ENCODE results near the gene VNN1. TPM values are rescaled to one million over a fixed set of nuclear protein-coding genes. Genes with fewer than 3 reads are reported as not detected.

The VNN1 gene, protein sequence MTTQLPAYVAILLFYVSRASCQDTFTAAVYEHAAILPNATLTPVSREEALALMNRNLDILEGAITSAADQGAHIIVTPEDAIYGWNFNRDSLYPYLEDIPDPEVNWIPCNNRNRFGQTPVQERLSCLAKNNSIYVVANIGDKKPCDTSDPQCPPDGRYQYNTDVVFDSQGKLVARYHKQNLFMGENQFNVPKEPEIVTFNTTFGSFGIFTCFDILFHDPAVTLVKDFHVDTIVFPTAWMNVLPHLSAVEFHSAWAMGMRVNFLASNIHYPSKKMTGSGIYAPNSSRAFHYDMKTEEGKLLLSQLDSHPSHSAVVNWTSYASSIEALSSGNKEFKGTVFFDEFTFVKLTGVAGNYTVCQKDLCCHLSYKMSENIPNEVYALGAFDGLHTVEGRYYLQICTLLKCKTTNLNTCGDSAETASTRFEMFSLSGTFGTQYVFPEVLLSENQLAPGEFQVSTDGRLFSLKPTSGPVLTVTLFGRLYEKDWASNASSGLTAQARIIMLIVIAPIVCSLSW
- total RNA-seq, result under 1 TPM in 2 of 8 experiments, not detected in 6; 0.05 to 0.14 TPM

- H3K4me3 ChIP-seq, result no peak within 1 kb of the TSS
- in situ Hi-C loops (cut with MboI; ENCODE audit: low pct_unique_long_range_greater_than_20kb in 2 of 9, low sequenced_read_pairs in 9 of 9, unreplicated experiment in 9 of 9), result loop anchor here in 1 of 9 experiments (25.0 kb wide), 1 partner anchor 176 kb away; the partner anchor contains the start of gene TAAR9
- no peaks in the 10 kb centered on the region for H3K4me1 ChIP-seq (replicated peaks in 1 of 2)
- H3K27ac ChIP-seq, result no peak within 1 kb of the TSS
- ATAC-seq (replicated peaks in 6 of 8), result no peak
- WGBS, 10 experiments, result 46 to 100% (median 89%) methylated on average over 1 to 7 of the region's 8 CpGs
Measured at GRCh38 chr6:132713352-132714134, at the start of gene VNN1. Gene VNN1 (minus strand): TSS chr6:132714055. CDS start chr6:132714035, 20 bp downstream.

GRCh38 chr6:132763269-132763668, 49.4 kb upstream of the VNN1 start:
- Histone ChIP-seq H3K4me1 (replicated peaks in 1 of 2) (no peaks in the 10 kb centered on the region), H3K4me3 (no peak overlapping the region), H3K27ac (no peak overlapping the region)
- no peak for ATAC-seq (replicated peaks in 6 of 8)
- 57 to 100% (median 88%) methylated on average over 1 to 2 of the region's 2 CpGs; no CpG with 5 or more reads in 1 of the 10 experiments for WGBS, 10 experiments
- in situ Hi-C loops (cut with MboI; ENCODE audit: low pct_unique_long_range_greater_than_20kb in 2 of 9, low sequenced_read_pairs in 9 of 9, unreplicated experiment in 9 of 9), result loop anchor here in 1 of 9 experiments (25.0 kb wide), 1 partner anchor 226 kb away; the partner anchor contains the start of gene TAAR9

DNA sequence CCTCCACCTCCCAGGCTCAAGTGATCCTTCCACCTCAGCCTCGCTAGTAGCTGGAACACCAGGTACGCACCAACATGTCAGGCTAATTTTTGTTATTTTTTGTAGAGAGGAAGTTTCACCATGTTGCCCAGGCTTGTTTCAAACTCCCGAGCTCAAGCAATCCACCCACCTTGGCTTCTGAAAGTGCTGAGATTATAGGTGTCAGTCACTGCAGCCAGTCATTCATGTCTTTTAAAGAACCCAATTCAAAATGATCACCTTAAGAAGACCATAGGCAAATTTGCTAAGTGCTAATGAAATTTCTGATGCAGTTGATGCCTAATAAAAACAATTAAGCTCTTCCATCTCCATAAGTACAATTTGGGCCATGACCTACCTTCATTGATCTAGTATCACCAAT, 46.4 kb upstream of the VNN1 start:
- H3K4me3 ChIP-seq, result no peak overlapping the region
- H3K4me1 ChIP-seq (replicated peaks in 1 of 2), result no peaks in the 10 kb centered on the region
- H3K27ac ChIP-seq, result no peak overlapping the region
- in situ Hi-C loops (cut with MboI; ENCODE audit: low pct_unique_long_range_greater_than_20kb in 2 of 9, low sequenced_read_pairs in 9 of 9, unreplicated experiment in 9 of 9), result loop anchor here in 1 of 9 experiments (25.0 kb wide), 1 partner anchor 223 kb away; the partner anchor contains the start of gene TAAR9
- ATAC-seq (replicated peaks in 6 of 8), result no peak
- WGBS, 10 experiments, result 17 to 100% (median 89%) methylated on average over 1 to 3 of the region's 3 CpGs; no CpG with 5 or more reads in 3 of the 10 experiments

GRCh38 chr6:132758689-132759088, 44.8 kb upstream of the VNN1 start:
- ATAC-seq (replicated peaks in 6 of 8), result no peak
- 17 to 100% (median 88%) methylated on average over 1 to 2 of the region's 2 CpGs; no CpG with 5 or more reads in 5 of the 10 experiments for WGBS, 10 experiments
- Histone ChIP-seq H3K4me3 (no peak overlapping the region), H3K27ac (no peak overlapping the region), H3K4me1 (replicated peaks in 1 of 2) (no peaks in the 10 kb centered on the region)
- in situ Hi-C loops (cut with MboI; ENCODE audit: low pct_unique_long_range_greater_than_20kb in 2 of 9, low sequenced_read_pairs in 9 of 9, unreplicated experiment in 9 of 9), result loop anchor here in 1 of 9 experiments (25.0 kb wide), 1 partner anchor 221 kb away; the partner anchor contains the start of gene TAAR9

DNA sequence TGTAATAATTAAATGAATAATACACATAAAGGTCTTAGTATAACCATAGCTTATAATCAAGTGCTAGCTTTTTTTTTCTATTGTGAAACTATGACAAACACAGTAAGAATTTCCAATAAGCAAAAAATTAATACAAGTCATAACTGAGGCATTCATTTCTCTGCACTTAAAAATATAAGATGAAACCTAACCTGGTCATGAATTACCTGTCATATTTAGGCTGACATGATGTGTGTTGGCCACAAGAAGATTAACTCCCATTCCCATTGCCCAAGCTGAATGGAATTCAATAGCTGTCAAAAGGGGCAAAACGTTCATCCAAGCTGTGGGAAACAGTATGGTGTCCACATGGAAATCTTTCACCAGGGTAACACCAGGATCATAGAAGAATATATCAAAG, 38.4 kb upstream of the VNN1 start:
- ATAC-seq (replicated peaks in 6 of 8), result no peak
- in situ Hi-C loops (cut with MboI; ENCODE audit: low pct_unique_long_range_greater_than_20kb in 2 of 9, low sequenced_read_pairs in 9 of 9, unreplicated experiment in 9 of 9), result loop anchor here in 1 of 9 experiments (25.0 kb wide), 1 partner anchor 215 kb away; the partner anchor contains the start of gene TAAR9

DNA sequence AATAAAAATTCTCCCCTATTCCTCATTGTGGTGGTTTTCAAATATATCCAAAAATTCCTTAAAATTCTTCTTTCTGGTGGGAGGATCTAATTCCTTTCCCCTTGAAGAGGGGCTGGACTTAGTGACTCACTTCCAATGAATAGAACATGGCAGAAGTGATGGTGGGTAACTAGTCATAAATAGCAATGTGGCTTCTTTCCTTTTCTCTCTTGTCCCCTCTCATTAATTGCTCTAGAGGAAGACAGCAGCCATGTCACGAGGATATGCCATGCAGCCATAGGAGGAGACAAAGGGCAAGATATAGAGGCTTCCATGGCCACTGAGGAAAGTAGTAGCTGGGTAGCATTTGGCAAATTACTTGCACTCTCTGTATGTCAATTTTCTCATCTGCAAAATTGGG, 38.0 kb upstream of the VNN1 start:
- ATAC-seq (replicated peaks in 6 of 8), result no peak
- in situ Hi-C loops (cut with MboI; ENCODE audit: low pct_unique_long_range_greater_than_20kb in 2 of 9, low sequenced_read_pairs in 9 of 9, unreplicated experiment in 9 of 9), result loop anchor here in 1 of 9 experiments (25.0 kb wide), 1 partner anchor 215 kb away; the partner anchor contains the start of gene TAAR9
- WGBS, 10 experiments, result 29 to 83% (median 63%) methylated on average over 1 of the region's 1 CpG; no CpG with 5 or more reads in 3 of the 10 experiments
- Histone ChIP-seq H3K4me3 (no peak overlapping the region), H3K4me1 (replicated peaks in 1 of 2) (peaks cover 0 to 2% of the 10 kb centered on the region in 2 donors), H3K27ac (no peak overlapping the region)

More for the DNA sequence above, 38.4 kb upstream of the VNN1 start:
- no peak overlapping the region for H3K4me3 ChIP-seq
- 0 to 100% (median 33%) methylated on average over 1 of the region's 1 CpG; no CpG with 5 or more reads in 3 of the 10 experiments for WGBS, 10 experiments
- H3K27ac ChIP-seq, result no peak overlapping the region
- H3K4me1 ChIP-seq (replicated peaks in 1 of 2), result peaks cover 0 to 2% of the 10 kb centered on the region in 2 donors

DNA sequence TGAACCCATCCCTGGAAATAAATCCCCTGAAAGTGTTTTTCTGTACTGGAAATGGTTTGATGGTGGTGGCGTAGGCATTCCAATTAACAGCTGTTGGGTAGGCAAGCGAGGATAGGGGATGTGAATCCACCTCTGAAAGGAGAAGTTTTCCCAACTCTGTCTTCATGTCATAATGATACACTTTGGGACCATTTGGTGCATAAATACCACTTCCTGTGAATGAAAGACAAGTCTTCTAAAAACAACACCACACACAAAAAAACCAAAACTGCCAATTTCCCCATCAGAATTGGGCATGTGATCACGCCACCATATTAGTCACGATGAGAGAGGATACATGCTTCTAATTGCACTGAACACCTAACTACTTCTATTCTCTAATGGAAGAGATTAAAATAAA, 37.5 kb upstream of the VNN1 start:
- no peak overlapping the region for H3K27ac ChIP-seq

GRCh38 chr6:132750455-132751248, 36.8 kb upstream of the VNN1 start:
- no peak overlapping the region for H3K27ac ChIP-seq
- in situ Hi-C loops (cut with MboI; ENCODE audit: low pct_unique_long_range_greater_than_20kb in 2 of 9, low sequenced_read_pairs in 9 of 9, unreplicated experiment in 9 of 9), result loop anchor here in 1 of 9 experiments (25.0 kb wide), 1 partner anchor 213 kb away; the partner anchor contains the start of gene TAAR9
- ATAC-seq (replicated peaks in 6 of 8), result no peak
- 53 to 95% (median 81%) methylated on average over 4 to 8 of the region's 8 CpGs for WGBS, 10 experiments
- H3K4me1 ChIP-seq (replicated peaks in 1 of 2), result peaks cover 0 to 2% of the 10 kb centered on the region in 2 donors
- H3K4me3 ChIP-seq, result no peak overlapping the region

More for the DNA sequence above, 37.5 kb upstream of the VNN1 start:
- no peak for ATAC-seq (replicated peaks in 6 of 8)
- Histone ChIP-seq H3K4me1 (replicated peaks in 1 of 2) (peaks cover 0 to 2% of the 10 kb centered on the region in 2 donors), H3K4me3 (no peak overlapping the region)
- 80 to 100% (median 100%) methylated on average over 1 to 4 of the region's 4 CpGs; no CpG with 5 or more reads in 1 of the 10 experiments for WGBS, 10 experiments
- in situ Hi-C loops (cut with MboI; ENCODE audit: low pct_unique_long_range_greater_than_20kb in 2 of 9, low sequenced_read_pairs in 9 of 9, unreplicated experiment in 9 of 9), result loop anchor here in 1 of 9 experiments (25.0 kb wide), 1 partner anchor 214 kb away; the partner anchor contains the start of gene TAAR9

DNA sequence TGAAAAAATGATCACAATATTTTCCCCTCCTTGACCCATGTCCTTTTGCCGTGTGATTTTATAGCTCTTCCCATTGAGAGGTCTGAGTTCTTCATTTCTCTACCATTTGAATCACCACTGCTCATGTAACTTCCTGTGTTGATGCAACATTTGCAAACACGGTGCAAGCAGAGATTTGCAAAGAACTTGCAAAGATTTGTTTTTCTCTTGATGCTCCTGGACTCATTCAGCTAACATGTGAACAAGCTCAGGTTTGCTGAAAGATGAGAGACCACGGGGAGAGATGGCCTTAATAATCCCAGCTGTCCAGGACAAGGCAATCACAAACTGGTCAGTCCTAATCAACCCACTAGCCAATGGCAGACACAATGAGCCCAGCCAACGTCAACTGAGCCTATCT, 35.3 kb upstream of the VNN1 start:
- in situ Hi-C loops (cut with MboI; ENCODE audit: low pct_unique_long_range_greater_than_20kb in 2 of 9, low sequenced_read_pairs in 9 of 9, unreplicated experiment in 9 of 9), result no loop called here
- H3K4me1 ChIP-seq (replicated peaks in 1 of 2), result peaks cover 0 to 2% of the 10 kb centered on the region in 2 donors
- WGBS, 10 experiments, result 21 to 87% (median 71%) methylated on average over 1 to 4 of the region's 4 CpGs; no CpG with 5 or more reads in 1 of the 10 experiments
- no peak overlapping the region for H3K4me3 ChIP-seq
- peak in 4 of 8 experiments; percentile 30 to 61 (median 54) for ATAC-seq (replicated peaks in 6 of 8)
- no peak overlapping the region for H3K27ac ChIP-seq

DNA sequence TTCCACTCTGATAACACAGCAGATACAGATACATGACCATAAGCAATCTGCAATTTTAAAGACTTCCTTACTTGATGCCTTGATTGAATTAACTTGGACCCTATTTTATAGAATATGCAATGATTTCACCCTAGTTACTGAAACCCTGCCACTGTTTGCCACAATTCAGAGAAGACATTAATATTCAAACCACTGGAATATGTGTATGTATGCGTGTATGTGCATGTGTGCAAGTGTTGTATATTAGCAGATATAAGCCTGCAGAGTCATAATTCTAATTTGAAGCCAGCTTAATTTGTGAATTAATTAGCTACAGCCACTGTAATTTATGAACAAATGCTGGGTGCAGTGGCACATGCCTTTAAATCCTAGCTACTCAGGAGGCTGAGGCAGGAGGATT, 34.6 kb upstream of the VNN1 start:
- ATAC-seq (replicated peaks in 6 of 8), result peak in 4 of 8 experiments; percentile 62 to 70 (median 65)
- Histone ChIP-seq H3K4me3 (no peak overlapping the region), H3K4me1 (replicated peaks in 1 of 2) (peaks cover 0 to 2% of the 10 kb centered on the region in 2 donors), H3K27ac (no peak overlapping the region)
- in situ Hi-C loops (cut with MboI; ENCODE audit: low pct_unique_long_range_greater_than_20kb in 2 of 9, low sequenced_read_pairs in 9 of 9, unreplicated experiment in 9 of 9), result no loop called here
- WGBS, 10 experiments, result 0 to 100% (median 64%) methylated on average over 1 of the region's 1 CpG; no CpG with 5 or more reads in 6 of the 10 experiments

DNA sequence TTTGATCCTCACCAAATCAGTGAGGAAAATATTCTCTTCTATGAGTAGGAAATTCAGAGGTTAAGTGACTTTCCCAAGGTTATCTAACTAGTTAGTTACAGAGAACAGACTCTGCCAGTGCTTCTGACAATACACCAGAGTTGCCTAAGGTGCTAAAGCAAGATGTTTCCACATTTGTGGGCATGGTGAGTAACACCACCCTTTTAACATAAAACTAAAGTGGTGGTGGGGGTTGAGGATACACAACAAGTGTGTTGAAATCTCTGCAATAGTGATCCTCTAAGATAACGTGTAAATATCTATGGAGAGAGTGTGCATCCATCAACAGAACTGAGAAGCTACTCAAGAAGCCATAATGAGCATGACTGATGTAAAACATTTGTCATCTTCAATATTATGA, 32.2 kb upstream of the VNN1 start:
- Histone ChIP-seq H3K27ac (no peak overlapping the region), H3K4me3 (no peak overlapping the region), H3K4me1 (replicated peaks in 1 of 2) (peaks cover 0 to 2% of the 10 kb centered on the region in 2 donors)
- in situ Hi-C loops (cut with MboI; ENCODE audit: low pct_unique_long_range_greater_than_20kb in 2 of 9, low sequenced_read_pairs in 9 of 9, unreplicated experiment in 9 of 9), result no loop called here
- WGBS, 10 experiments, result 0 to 100% (median 63%) methylated on average over 1 of the region's 1 CpG; no CpG with 5 or more reads in 3 of the 10 experiments
- ATAC-seq (replicated peaks in 6 of 8), result peak in 2 of 8 experiments; percentile 54 to 58

DNA sequence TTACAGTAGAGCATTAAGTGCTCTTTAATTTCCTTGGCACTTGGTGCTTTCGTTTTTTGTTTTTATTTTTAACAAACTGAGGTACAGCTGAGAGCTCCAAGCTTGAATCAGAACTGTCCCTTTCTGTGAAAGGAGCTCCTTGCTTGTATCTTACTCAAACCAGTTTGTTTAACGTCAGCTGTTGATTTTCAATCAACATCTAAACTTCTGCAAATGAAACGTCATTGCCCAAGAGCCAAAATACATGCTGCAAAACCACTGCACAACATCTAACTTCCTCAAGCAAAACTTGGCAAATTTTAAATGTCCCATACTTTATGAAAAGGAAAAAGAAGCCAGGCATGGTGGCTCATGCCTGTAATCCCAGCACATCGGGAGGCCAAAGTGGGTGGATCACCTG, 28.6 kb upstream of the VNN1 start:
- in situ Hi-C loops (cut with MboI; ENCODE audit: low pct_unique_long_range_greater_than_20kb in 2 of 9, low sequenced_read_pairs in 9 of 9, unreplicated experiment in 9 of 9), result no loop called here
- WGBS, 10 experiments, result 15 to 100% (median 75%) methylated on average over 2 to 4 of the region's 4 CpGs
- no peak overlapping the region for H3K27ac ChIP-seq
- no peaks in the 10 kb centered on the region for H3K4me1 ChIP-seq (replicated peaks in 1 of 2)
- no peak for ATAC-seq (replicated peaks in 6 of 8)
- H3K4me3 ChIP-seq, result no peak overlapping the region

All from motor neuron (in vitro differentiated cells).